T-helper 1 cell treated with Interleukin-12 subunit alpha and Interleukin-12 subunit beta and Interleukin-4 antibody, amounts not matched to agents 30 μg/mL and 1 μg/mL, for 36 hours (primary cell): ENCODE data around the gene WDR62.
"Not testable (repeated sequence)": the region's sequence is repeated elsewhere in the genome, so short reads cannot be mapped to it uniquely, and the experiment has no call there.

Experiments used
- H3K27ac Mint-ChIP-seq: one replicate; pipeline ENCODE4 v1.8.0; 2021; ENCODE audit warnings: mild to moderate bottlenecking, mixed read lengths
- H3K27me3 Mint-ChIP-seq: one replicate; pipeline ENCODE4 v1.8.0; 2021; ENCODE audit warnings: low read depth, mixed read lengths
- H3K36me3 Mint-ChIP-seq: one replicate; pipeline ENCODE4 v1.8.0; 2021; ENCODE audit warnings: low read depth, mixed read lengths
- H3K4me1 Mint-ChIP-seq: one replicate; pipeline ENCODE4 v1.8.0; 2021; ENCODE audit warnings: low read depth, mixed read lengths
- H3K4me3 Mint-ChIP-seq: one replicate; pipeline ENCODE4 v1.8.0; 2021; ENCODE audit warnings: mild to moderate bottlenecking, moderate library complexity, mixed read lengths
- H3K9me3 Mint-ChIP-seq: one replicate; pipeline ENCODE4 v1.8.0; 2021; ENCODE audit warnings: mixed read lengths

Gene WDR62

DNA sequence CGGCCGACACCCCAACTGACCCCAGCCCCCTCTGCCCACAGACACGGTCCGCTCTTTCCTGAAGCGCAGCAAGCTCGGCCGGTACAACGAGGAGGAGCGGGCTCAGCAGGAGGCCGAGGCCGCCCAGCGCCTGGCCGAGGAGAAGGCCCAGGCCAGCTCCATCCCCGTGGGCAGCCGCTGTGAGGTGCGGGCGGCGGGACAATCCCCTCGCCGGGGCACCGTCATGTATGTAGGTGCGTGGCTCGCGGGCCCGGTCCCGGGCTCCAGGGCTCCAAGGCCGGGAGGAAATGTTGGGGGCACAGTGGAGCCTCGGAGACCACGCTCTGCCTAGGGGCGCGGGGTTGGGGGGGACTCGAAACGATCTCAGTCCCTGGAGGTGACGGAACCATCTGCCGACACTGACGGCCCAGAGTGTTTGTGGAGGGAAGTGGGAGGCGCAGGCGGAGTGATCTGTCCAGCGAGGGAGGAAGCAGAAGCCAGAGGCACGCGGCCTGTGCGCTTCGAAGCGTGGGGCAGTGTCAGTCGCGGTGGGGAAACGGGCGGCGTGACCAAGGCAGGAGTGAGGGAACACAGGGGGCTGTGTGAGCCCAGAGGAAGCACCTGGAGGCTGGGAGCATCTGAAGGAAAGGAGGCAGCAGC is 66.9 kb downstream of the WDR62 start:
- Mint-ChIP-seq H3K27me3 (no peaks in the 10 kb centered on the region), H3K9me3 (no peaks in the 10 kb centered on the region), H3K27ac (no peak overlapping the region), H3K36me3 (peaks cover 31% of the 10 kb centered on the region), H3K4me3 (no peak overlapping the region), H3K4me1 (peaks cover 8% of the 10 kb centered on the region)

DNA sequence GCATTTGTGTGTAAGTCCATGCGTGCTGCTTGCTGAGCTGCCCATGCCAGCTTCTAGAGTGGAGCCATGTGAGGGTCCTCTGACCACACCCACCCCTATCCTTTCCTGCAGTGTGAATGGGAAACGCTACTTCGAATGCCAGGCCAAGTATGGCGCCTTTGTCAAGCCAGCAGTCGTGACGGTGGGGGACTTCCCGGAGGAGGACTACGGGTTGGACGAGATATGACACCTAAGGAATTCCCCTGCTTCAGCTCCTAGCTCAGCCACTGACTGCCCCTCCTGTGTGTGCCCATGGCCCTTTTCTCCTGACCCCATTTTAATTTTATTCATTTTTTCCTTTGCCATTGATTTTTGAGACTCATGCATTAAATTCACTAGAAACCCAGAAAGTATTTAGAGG is 70.9 kb downstream of the WDR62 start:
- H3K27ac Mint-ChIP-seq = peak overlapping the region; percentile 52
- no peaks in the 10 kb centered on the region for H3K27me3 Mint-ChIP-seq
- H3K36me3 Mint-ChIP-seq = peaks cover 18% of the 10 kb centered on the region
- no peaks in the 10 kb centered on the region for H3K9me3 Mint-ChIP-seq
- H3K4me1 Mint-ChIP-seq = peaks cover 10% of the 10 kb centered on the region
- no peak overlapping the region for H3K4me3 Mint-ChIP-seq

DNA sequence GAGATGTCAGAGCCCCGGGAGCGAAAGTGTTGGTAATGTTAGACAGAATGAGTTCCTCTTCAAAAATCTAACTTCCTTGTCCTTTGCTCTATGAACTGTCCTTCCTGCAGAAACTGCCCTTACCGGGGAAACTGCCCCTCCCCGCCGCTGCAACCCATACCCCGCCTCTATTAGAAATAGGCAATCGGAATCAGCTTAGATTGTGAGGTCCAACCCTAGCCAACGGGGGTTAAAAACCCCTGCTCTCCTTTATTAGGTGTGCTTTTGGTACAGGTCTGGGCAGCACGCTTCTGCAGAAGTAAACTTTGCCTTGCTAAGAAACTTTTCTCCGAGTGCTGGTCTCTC is 73.7 kb downstream of the WDR62 start:
- Mint-ChIP-seq H3K36me3 (peaks cover 15% of the 10 kb centered on the region), H3K4me3 (peak overlapping the region; percentile 89), H3K9me3 (no peaks in the 10 kb centered on the region), H3K27me3 (no peaks in the 10 kb centered on the region), H3K4me1 (peaks cover 23% of the 10 kb centered on the region), H3K27ac (peak overlapping the region; percentile 95)

DNA sequence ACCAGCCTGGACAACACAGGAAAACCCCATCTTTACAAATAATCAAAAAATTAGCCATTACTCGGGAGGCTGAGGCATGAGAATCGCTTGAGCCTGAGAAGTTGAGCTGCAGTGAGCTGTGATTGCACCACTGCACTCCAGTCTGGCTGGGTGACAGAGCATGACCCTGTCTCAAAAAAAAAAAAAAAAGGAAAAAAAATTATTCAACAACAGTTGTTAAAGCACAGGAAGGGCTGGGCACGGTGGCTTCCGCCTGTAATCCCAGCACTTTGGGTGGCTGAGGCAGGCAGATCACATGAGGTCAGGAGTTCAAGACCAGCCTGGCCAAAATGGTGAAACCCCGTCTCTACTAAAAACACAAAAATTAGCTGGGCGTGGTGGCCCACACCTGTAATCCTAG is 76.5 kb downstream of the WDR62 start:
- peaks cover 25% of the 10 kb centered on the region for H3K4me1 Mint-ChIP-seq
- not testable (repeated sequence) for H3K36me3 Mint-ChIP-seq, H3K27me3 Mint-ChIP-seq, H3K4me3 Mint-ChIP-seq, H3K9me3 Mint-ChIP-seq, H3K27ac Mint-ChIP-seq

DNA sequence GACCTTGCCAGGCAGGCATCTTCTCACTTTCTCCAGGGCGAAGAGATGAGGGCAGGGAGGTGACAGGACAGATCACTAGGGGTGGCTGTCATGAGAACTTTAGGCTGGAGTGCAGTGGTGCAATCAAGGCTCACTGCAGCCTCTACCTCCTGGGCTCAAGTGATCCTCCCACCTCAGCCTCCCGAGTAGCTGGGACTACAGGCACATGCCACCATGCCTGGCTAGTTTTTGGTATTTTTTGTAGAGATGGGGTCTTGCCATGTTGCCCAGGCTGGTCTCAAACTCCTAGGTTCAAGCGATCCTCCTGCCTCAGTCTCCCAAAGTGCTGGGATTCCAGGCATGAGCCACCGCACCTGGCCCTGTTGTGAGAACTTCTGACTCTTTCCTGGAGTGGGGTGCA is 80.2 kb downstream of the WDR62 start:
- H3K4me1 Mint-ChIP-seq = peaks cover 23% of the 10 kb centered on the region
- H3K9me3 Mint-ChIP-seq, H3K4me3 Mint-ChIP-seq, H3K27ac Mint-ChIP-seq, H3K27me3 Mint-ChIP-seq, H3K36me3 Mint-ChIP-seq: not testable (repeated sequence)

DNA sequence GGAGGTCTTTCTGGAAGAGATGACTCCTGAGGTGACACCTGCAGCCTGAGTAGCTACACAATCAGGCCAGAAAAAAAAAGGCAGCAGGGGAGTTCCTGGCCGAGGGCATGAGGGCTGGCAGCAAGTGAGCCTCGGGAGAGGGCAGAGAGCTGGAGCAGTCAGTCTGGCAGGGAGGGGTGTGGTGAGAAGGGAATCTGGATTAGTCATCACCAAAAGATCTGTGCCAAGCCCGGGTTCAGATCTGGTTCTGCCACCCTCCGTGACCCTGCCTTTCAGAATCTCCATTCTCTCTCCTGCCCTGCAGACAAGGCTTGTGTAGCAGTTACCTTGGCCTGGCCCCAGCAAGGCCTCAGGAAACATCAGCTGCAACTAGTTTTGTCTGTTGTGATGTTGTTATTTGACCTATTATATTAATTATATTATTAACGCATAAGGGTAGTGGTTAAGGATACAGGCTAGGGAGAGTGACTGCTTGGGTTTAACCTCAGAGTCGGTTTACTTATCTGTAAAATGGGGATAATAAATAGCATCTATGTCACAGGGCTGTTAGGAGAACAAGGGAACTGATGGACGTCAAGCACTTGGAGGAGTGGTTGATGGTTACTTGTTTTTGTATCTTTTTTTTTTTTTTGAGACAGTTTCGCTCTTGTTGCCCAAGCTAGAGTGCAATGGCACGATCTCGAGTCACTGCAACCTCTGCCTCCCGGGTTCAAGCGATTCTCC is 82.4 kb downstream of the WDR62 start:
- Mint-ChIP-seq H3K27ac (peak overlapping the region; percentile 63), H3K4me3 (no peak overlapping the region), H3K9me3 (no peaks in the 10 kb centered on the region), H3K27me3 (no peaks in the 10 kb centered on the region), H3K4me1 (peaks cover 27% of the 10 kb centered on the region), H3K36me3 (peaks cover 10% of the 10 kb centered on the region)

DNA sequence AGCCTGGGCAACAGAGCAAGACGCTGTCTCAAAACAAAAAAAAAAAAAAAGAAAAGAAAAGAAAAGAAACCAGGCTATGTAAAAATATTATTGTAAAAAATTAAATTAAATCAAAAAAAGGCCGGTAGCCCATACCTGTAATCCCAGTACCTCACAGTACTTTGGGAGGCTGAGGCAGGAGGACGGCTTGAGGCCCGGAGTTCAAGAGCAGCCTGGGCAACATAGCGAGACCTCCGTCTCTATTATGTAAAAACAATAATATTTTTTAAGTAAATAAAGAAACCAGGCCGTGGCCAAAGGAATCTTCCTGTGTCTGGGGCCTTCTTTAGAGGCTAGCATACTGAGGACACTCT is 84.4 kb downstream of the WDR62 start:
- H3K9me3 Mint-ChIP-seq = no peaks in the 10 kb centered on the region
- H3K4me3 Mint-ChIP-seq = peak overlapping the region; percentile 96
- peaks cover 19% of the 10 kb centered on the region for H3K4me1 Mint-ChIP-seq
- no peaks in the 10 kb centered on the region for H3K27me3 Mint-ChIP-seq
- H3K27ac Mint-ChIP-seq = peak overlapping the region; percentile 98
- peaks cover 19% of the 10 kb centered on the region for H3K36me3 Mint-ChIP-seq

DNA sequence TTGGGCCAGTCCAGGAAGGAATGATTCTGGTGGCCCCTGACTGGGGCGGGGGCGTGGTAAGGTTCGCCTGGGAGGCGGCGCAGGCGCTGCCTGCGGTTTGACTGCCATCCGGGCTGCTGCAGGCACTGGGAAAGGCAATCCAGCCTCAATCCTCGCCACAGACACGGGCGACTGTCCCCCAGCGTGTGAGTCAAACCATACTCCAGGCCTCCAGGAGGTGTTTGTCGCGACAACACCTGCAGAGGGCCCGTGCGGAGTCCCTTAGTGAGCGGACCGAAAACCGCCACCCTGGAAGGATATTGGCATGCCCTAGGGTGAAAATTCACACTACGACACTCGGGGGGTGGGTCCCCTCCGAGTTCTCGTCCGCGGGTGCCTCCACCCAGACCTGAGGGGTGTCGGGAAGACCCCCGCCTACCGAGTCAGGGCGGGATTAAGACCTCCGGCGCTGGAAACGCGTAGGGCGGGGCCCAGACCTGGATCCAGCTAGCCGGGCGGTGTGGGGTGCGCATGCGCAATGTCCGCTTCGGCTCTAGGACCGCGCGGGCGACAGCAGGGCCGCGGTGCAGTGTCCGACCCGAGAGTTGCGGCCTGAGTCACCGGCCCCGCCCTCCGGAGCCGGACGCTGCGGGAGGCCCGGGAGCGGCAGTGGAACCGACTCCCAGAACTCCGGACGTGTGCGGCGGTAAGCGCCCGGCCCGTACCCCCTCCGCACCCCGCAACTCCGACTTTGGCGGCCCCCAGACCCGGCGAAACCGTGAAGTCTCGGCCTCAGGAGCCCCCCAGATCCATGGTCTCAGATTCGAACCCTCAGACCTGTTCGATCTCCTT is 85.0 kb downstream of the WDR62 start, which contains the start of gene CAPNS1:
Gene CAPNS1 (plus strand): TSS at position 594 of the 831 bp plus-strand sequence. CDS start 946 bp downstream, outside the sequence.
- H3K4me1 Mint-ChIP-seq = peaks cover 19% of the 10 kb centered on the region

DNA sequence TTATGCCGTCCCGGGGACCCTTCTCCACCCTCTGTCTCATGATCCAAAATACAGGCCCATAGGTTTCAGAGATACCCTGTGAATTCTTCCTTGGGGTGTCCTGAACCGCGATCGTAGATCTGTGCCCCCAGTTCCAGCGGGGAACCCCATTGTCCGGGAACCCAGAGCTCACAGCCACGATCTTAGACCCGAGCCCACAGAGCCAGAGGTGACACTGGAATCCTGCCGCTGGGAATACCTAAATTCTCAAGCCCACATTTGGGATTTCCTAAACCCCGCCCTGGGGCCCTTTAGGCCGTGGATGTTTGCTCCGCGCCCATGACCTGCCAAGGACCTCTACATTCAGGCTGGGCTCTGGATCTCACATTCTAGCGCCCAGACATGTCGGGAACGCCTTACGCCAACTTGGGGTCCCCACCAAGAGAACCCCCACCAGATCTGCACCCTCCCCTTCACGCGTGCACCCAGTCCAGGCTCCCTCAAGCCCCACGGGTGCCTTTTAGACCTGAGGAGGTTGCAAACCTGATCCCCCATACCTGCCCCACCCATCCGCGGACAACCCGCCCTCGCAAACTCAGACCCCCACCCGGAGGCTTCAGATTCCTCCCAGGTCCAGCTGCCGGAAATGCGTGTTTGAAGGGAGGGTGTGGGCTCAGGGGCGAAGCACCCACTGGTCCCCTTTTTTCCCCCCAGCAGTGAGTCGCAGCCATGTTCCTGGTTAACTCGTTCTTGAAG is 85.8 kb downstream of the WDR62 start:
- no peaks in the 10 kb centered on the region for H3K9me3 Mint-ChIP-seq
- H3K4me1 Mint-ChIP-seq = peaks cover 19% of the 10 kb centered on the region
- peaks cover 20% of the 10 kb centered on the region for H3K36me3 Mint-ChIP-seq
- no peaks in the 10 kb centered on the region for H3K27me3 Mint-ChIP-seq
- H3K27ac Mint-ChIP-seq = peak overlapping the region; percentile 98
- peak overlapping the region; percentile 96 for H3K4me3 Mint-ChIP-seq

More for the DNA sequence above, 85.0 kb downstream of the WDR62 start, which contains the start of gene CAPNS1:
- Mint-ChIP-seq H3K27me3 (no peaks in the 10 kb centered on the region), H3K36me3 (peaks cover 19% of the 10 kb centered on the region), H3K4me3 (peak within 1 kb of the TSS; percentile 96), H3K27ac (peak within 1 kb of the TSS; percentile 98), H3K9me3 (no peaks in the 10 kb centered on the region)

DNA sequence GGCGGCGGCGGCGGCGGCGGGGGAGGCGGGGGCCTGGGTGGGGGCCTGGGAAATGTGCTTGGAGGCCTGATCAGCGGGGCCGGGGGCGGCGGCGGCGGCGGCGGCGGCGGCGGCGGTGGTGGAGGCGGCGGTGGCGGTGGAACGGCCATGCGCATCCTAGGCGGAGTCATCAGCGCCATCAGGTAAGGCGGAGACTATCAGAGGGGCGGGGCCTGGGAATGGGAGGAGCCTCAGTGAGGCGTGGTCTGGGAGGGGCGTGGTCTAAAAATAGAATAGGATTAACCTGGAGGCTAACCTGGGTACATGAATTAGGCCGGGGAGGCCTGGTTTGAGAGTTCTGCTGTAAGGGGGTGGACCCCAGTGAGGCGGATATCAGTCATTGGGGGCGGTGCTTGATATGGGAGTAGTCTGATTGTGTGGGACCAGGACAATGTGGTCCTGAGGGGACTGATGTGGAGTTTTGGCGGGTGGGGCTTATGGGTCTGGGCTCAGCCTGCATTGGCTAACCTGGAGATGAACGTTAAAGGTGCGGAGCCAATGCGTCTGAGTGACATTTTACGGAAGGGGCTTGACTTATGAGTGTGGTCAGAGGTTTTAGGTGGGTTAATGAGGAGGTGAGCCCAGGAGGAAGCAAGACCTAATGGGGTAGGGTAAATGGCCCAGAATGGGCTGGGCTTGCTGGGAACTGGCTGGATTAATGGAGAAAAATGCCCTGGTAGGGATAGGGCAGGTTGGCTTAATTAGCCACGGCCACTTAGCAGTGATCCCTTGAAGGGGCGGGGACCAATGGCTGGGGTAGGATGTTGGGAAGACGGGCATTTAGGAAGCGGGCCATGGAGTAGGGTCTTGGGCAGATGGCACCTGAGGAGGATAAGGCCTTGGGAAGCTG is 86.6 kb downstream of the WDR62 start:
- Mint-ChIP-seq H3K9me3 (no peaks in the 10 kb centered on the region), H3K27me3 (no peaks in the 10 kb centered on the region), H3K27ac (peak overlapping the region; percentile 89), H3K4me1 (peaks cover 19% of the 10 kb centered on the region), H3K36me3 (peaks cover 28% of the 10 kb centered on the region), H3K4me3 (peak overlapping the region; percentile 96)

DNA sequence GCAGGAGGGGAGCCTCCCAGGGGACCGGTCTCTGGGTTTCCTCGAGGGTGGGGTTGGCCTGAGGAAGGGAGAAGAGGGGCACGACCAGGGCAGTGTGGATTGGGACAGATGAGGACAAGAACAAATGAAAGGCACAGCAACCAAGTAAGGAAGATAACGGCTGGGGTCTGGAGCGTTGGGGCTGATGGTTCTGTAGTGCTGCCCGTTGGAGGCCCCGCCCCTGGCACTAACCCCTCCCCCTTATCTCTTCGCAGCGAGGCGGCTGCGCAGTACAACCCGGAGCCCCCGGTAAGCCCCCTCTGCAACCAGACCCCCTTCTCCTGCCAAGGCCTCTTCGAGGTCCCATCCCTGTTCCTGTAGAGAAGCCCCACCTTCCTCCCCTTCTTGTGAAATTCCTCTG is 87.3 kb downstream of the WDR62 start:
- no peaks in the 10 kb centered on the region for H3K27me3 Mint-ChIP-seq
- peaks cover 34% of the 10 kb centered on the region for H3K36me3 Mint-ChIP-seq
- H3K27ac Mint-ChIP-seq = no peak overlapping the region
- no peaks in the 10 kb centered on the region for H3K9me3 Mint-ChIP-seq
- peak overlapping the region; percentile 79 for H3K4me3 Mint-ChIP-seq
- peaks cover 16% of the 10 kb centered on the region for H3K4me1 Mint-ChIP-seq

DNA sequence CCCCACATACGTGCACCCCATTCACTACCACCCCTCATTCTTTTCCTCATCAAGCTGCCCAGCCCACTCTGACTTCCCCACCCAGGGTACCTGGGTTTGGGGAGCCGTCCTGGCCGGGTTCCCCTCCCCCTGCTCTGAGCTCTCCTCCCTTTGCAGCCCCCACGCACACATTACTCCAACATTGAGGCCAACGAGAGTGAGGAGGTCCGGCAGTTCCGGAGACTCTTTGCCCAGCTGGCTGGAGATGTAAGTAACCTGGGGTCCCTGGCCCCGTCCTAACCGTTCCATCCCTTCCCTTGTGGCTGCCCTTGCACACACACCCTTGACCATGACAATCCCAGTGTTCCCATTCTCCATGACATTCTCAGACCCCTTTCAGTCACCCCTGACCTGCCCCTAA is 87.8 kb downstream of the WDR62 start:
- Mint-ChIP-seq H3K36me3 (peaks cover 37% of the 10 kb centered on the region), H3K4me1 (peaks cover 13% of the 10 kb centered on the region), H3K9me3 (no peaks in the 10 kb centered on the region), H3K27ac (no peak overlapping the region), H3K27me3 (no peaks in the 10 kb centered on the region), H3K4me3 (no peak overlapping the region)

DNA sequence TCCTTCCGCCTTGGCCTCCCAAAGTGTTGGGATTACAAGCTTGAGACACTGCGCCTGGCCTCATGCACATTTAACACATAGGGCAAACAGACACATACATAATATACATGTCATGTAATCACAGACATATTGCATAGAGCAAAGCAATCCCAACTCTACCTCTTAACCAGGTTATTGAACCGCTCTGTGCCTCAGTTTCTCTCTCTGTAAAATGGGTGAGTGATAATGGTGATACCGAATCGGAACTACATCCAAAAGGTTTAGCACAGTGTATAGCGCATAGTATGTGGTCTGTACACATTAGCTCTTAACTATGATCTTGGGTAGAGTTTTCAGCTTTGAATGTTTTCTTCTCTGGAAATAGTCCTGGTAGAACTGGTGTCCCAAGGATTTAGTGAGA is 89.9 kb downstream of the WDR62 start:
- H3K27me3 Mint-ChIP-seq = no peaks in the 10 kb centered on the region
- H3K27ac Mint-ChIP-seq = no peak overlapping the region
- peaks cover 48% of the 10 kb centered on the region for H3K36me3 Mint-ChIP-seq
- H3K4me1 Mint-ChIP-seq = peaks cover 17% of the 10 kb centered on the region
- no peak overlapping the region for H3K4me3 Mint-ChIP-seq
- no peaks in the 10 kb centered on the region for H3K9me3 Mint-ChIP-seq
